Neuron (in vitro differentiated cells): ENCODE results near the gene TSEN34.
"Not testable (repeated sequence)": the region's sequence is repeated elsewhere in the genome, so short reads cannot be mapped to it uniquely, and the experiment has no call there.

ENCODE experiments used
- H2AFZ ChIP-seq: one replicate; pipeline ENCODE4 v1.6.1; 2013; ENCODE audit warnings: low read depth, mild to moderate bottlenecking, inconsistent platforms, low read length, moderate library complexity
- H3K27me3 ChIP-seq: one replicate; pipeline ENCODE4 v1.6.1; 2013; ENCODE audit warnings: low read length; ENCODE audit not compliant: insufficient read depth
- H3K36me3 ChIP-seq: one replicate; pipeline ENCODE4 v1.6.1; 2013; ENCODE audit warnings: low read length; ENCODE audit not compliant: insufficient read depth
- H3K4me1 ChIP-seq: one replicate; pipeline ENCODE4 v1.6.1; 2013; ENCODE audit warnings: low read length; ENCODE audit not compliant: insufficient read depth
- H3K4me3 ChIP-seq: 2 replicates; pipeline ENCODE4 v1.5.1; 2013; ENCODE audit warnings: mild to moderate bottlenecking, low read length, moderate library complexity
- H3K9me3 ChIP-seq: one replicate; pipeline ENCODE4 v1.6.1; 2013; ENCODE audit warnings: low read length

TSEN34 gene

GRCh38 chr19:54168174-54168917 lies 22.8 kb upstream of the TSEN34 start:
- Histone ChIP-seq H2AFZ (no peak overlapping the region), H3K27me3 (no peaks in the 10 kb centered on the region)

GRCh38 chr19:54169149-54169740 lies 21.9 kb upstream of the TSEN34 start:
- H2AFZ ChIP-seq, result no peak overlapping the region
- H3K9me3 ChIP-seq, result peaks cover 8% of the 10 kb centered on the region
- H3K36me3 ChIP-seq, result no peaks in the 10 kb centered on the region
- no peaks in the 10 kb centered on the region for H3K27me3 ChIP-seq
- no peaks in the 10 kb centered on the region for H3K4me1 ChIP-seq
- H3K4me3 ChIP-seq, result no peak overlapping the region

More at GRCh38 chr19:54168174-54168917, 22.8 kb upstream of the TSEN34 start:
- Histone ChIP-seq H3K4me1 (no peaks in the 10 kb centered on the region), H3K36me3 (no peaks in the 10 kb centered on the region), H3K4me3 (no peak overlapping the region), H3K9me3 (peaks cover 12% of the 10 kb centered on the region)

- H3K36me3 ChIP-seq, H3K9me3 ChIP-seq, H3K27me3 ChIP-seq, H3K4me3 ChIP-seq, H3K4me1 ChIP-seq, H2AFZ ChIP-seq: not testable (repeated sequence)
Observed at GRCh38 chr19:54171736-54172431, 19.2 kb upstream of the TSEN34 start.

- H3K4me1 ChIP-seq, result no peaks in the 10 kb centered on the region
- no peaks in the 10 kb centered on the region for H3K9me3 ChIP-seq
- no peak within 1 kb of the TSS for H3K4me3 ChIP-seq
- no peaks in the 10 kb centered on the region for H3K27me3 ChIP-seq
- H3K36me3 ChIP-seq, result peaks cover 3% of the 10 kb centered on the region
- no peak within 1 kb of the TSS for H2AFZ ChIP-seq
Observed at GRCh38 chr19:54172471-54173358, 18.4 kb upstream of the TSEN34 start, which contains the start of gene TMC4. TMC4 (minus strand) TSS chr19:54173160; CDS start chr19:54173117, 43 bp downstream.

GRCh38 chr19:54173359-54173699 lies 17.8 kb upstream of the TSEN34 start:
- Histone ChIP-seq H3K4me3 (no peak overlapping the region), H3K36me3 (peaks cover 7% of the 10 kb centered on the region), H3K9me3 (no peaks in the 10 kb centered on the region), H3K4me1 (peaks cover 2% of the 10 kb centered on the region), H3K27me3 (no peaks in the 10 kb centered on the region), H2AFZ (no peak overlapping the region)

- H3K4me1 ChIP-seq, result peaks cover 11% of the 10 kb centered on the region
- H3K27me3 ChIP-seq, result no peaks in the 10 kb centered on the region
- peaks cover 12% of the 10 kb centered on the region for H3K36me3 ChIP-seq
- no peaks in the 10 kb centered on the region for H3K9me3 ChIP-seq
- no peak overlapping the region for H3K4me3 ChIP-seq
- no peak overlapping the region for H2AFZ ChIP-seq
Observed at GRCh38 chr19:54173951-54174834, 16.9 kb upstream of the TSEN34 start.

- Histone ChIP-seq H3K36me3 (peaks cover 24% of the 10 kb centered on the region), H3K4me1 (peaks cover 29% of the 10 kb centered on the region), H3K9me3 (no peaks in the 10 kb centered on the region), H3K27me3 (no peaks in the 10 kb centered on the region), H2AFZ (no peak overlapping the region), H3K4me3 (no peak overlapping the region)
Observed at GRCh38 chr19:54178581-54179261, 12.4 kb upstream of the TSEN34 start.

GRCh38 chr19:54179262-54179852 lies 11.8 kb upstream of the TSEN34 start:
- Histone ChIP-seq H3K9me3 (no peaks in the 10 kb centered on the region), H3K27me3 (no peaks in the 10 kb centered on the region), H2AFZ (no peak overlapping the region), H3K4me3 (no peak overlapping the region), H3K4me1 (peaks cover 29% of the 10 kb centered on the region), H3K36me3 (peaks cover 28% of the 10 kb centered on the region)

- Histone ChIP-seq H3K9me3 (no peaks in the 10 kb centered on the region), H3K36me3 (peaks cover 28% of the 10 kb centered on the region), H3K4me3 (no peak overlapping the region), H2AFZ (no peak overlapping the region), H3K27me3 (no peaks in the 10 kb centered on the region), H3K4me1 (peaks cover 29% of the 10 kb centered on the region)
Observed at GRCh38 chr19:54179921-54180461, 11.1 kb upstream of the TSEN34 start.

- Histone ChIP-seq H3K4me3 (no peak overlapping the region), H3K9me3 (no peaks in the 10 kb centered on the region), H3K4me1 (peaks cover 29% of the 10 kb centered on the region), H3K36me3 (peaks cover 28% of the 10 kb centered on the region), H3K27me3 (no peaks in the 10 kb centered on the region), H2AFZ (no peak overlapping the region)
Observed at GRCh38 chr19:54180691-54181091, 10.4 kb upstream of the TSEN34 start.

- H3K4me3 ChIP-seq, H2AFZ ChIP-seq, H3K9me3 ChIP-seq, H3K27me3 ChIP-seq: not testable (repeated sequence)
- Histone ChIP-seq H3K4me1 (peaks cover 29% of the 10 kb centered on the region), H3K36me3 (peaks cover 29% of the 10 kb centered on the region)
Observed at GRCh38 chr19:54181894-54182293, 9.2 kb upstream of the TSEN34 start.
